HepG2 (cell line): ENCODE data around the gene EEF1AKMT3. TPM values are rescaled to one million over a fixed set of nuclear protein-coding genes. Genes with fewer than 3 reads are reported as not detected.

ENCODE experiments used
- BORCS8-MEF2B ChIP-seq: sonication (generic); formaldehyde crosslinking; IDR thresholded peaks from 2 replicates; pipeline ENCODE4 v1.8.0; 2022; ENCODE audit warnings: mild to moderate bottlenecking, missing genetic modification reagents
- CEBPG ChIP-seq: IDR thresholded peaks from 2 replicates; pipeline ENCODE4 v1.6.1; 2016
- GABPB1 ChIP-seq: IDR thresholded peaks from 2 replicates; pipeline ENCODE4 v1.6.1; 2016; ENCODE audit warnings: mild to moderate bottlenecking, missing genetic modification reagents, moderate library complexity, missing compliant biosample characterization
- IRF2 ChIP-seq: IDR thresholded peaks from 2 replicates; pipeline ENCODE4 v1.6.1; 2018; ENCODE audit warnings: missing genetic modification reagents, missing compliant biosample characterization
- MED13 ChIP-seq: sonication (generic); formaldehyde crosslinking; IDR thresholded peaks from 2 replicates; pipeline ENCODE4 v1.5.0; 2020; ENCODE audit warnings: missing genetic modification reagents
- MTF2 ChIP-seq: sonication (generic); formaldehyde crosslinking; IDR thresholded peaks from 2 replicates; pipeline ENCODE4 v1.5.0; 2020; ENCODE audit warnings: missing genetic modification reagents, borderline replicate concordance
- SAFB2 ChIP-seq: sonication (generic); formaldehyde crosslinking; IDR thresholded peaks from 2 replicates; pipeline ENCODE4 v1.5.1; 2020; ENCODE audit warnings: missing genetic modification reagents, low read depth, mild to moderate bottlenecking, borderline replicate concordance
- SALL2 ChIP-seq: sonication (generic); formaldehyde crosslinking; IDR thresholded peaks from 2 replicates; pipeline ENCODE4 v1.8.1; 2023; ENCODE audit warnings: mild to moderate bottlenecking, missing genetic modification reagents, inconsistent platforms
- TP53 ChIP-seq: sonication (generic); formaldehyde crosslinking; conservative IDR thresholded peaks from 2 replicates; pipeline ENCODE4 v1.4.0; 2020; ENCODE audit warnings: missing genetic modification reagents
- ZFP82 ChIP-seq: sonication (generic); formaldehyde crosslinking; IDR thresholded peaks from 2 replicates; pipeline ENCODE4 v1.5.1; 2020; ENCODE audit warnings: mild to moderate bottlenecking, missing genetic modification reagents, borderline replicate concordance
- ZNF124 ChIP-seq: sonication (generic); formaldehyde crosslinking; IDR thresholded peaks from 2 replicates; pipeline ENCODE4 v1.4.0; 2020; ENCODE audit warnings: missing genetic modification reagents
- polyA plus RNA-seq, 8 experiments: library from polyadenylated mRNA; depleted of rRNA in 3 of 8; stranded (reverse) in 7 of 8; unstranded in 1 of 8; fragments of >200 nt; fragmentation: Illumina TruSeq in 4 of 8; extraction: Trizol in 4 of 8; gene quantifications; 2 replicates each; pipeline versions ENCODE4 v1.2.1 to v1.2.3, GENCODE V29; 2011 to 2016; ENCODE audit warnings: low read depth in 4 of 8, missing spikeins in 1 of 8, mixed read lengths in 1 of 8; ENCODE audit not compliant: insufficient read depth in 1 of 8
- total RNA-seq, 5 experiments: library from RNA; depleted of rRNA; stranded (reverse); fragments of >200 nt; fragmentation: Illumina TruSeq; extraction: Trizol; gene quantifications; 2 replicates each; pipeline ENCODE4 v1.2.3, GENCODE V29; 2016; ENCODE audit warnings: low read depth in 1 of 5
- TF ChIP-seq, protein P1 (sequence below): sonication (generic); formaldehyde crosslinking; IDR thresholded peaks from 2 replicates; pipeline ENCODE4 v1.9.0; 2022; ENCODE audit warnings: missing genetic modification reagents, mild to moderate bottlenecking, borderline replicate concordance
- TF ChIP-seq, protein P2 (sequence below): sonication (generic); formaldehyde crosslinking; IDR thresholded peaks from 2 replicates; pipeline ENCODE4 v1.4.0; 2020; ENCODE audit warnings: missing genetic modification reagents, borderline replicate concordance
- TF ChIP-seq, protein P3 (sequence below): sonication (generic); formaldehyde crosslinking; IDR thresholded peaks from 2 replicates; pipeline ENCODE4 v1.4.0; 2020; ENCODE audit warnings: low read depth, missing genetic modification reagents
- TF ChIP-seq, protein P4 (sequence below): sonication (generic); formaldehyde crosslinking; IDR thresholded peaks from 2 replicates; pipeline ENCODE4 v1.9.0; 2021; ENCODE audit warnings: missing genetic modification reagents, mild to moderate bottlenecking, borderline replicate concordance
- TF ChIP-seq, protein P5 (sequence below): sonication (generic); formaldehyde crosslinking; IDR thresholded peaks from 2 replicates; pipeline ENCODE4 v1.5.0; 2020; ENCODE audit warnings: missing genetic modification reagents

EEF1AKMT3 gene
- total and polyA plus RNA-seq, 2 of the 13 experiments (the other 11 are each of a cell fraction or from before 2014, with no cell fraction given), result 4.7 to 11.4 TPM

DNA sequence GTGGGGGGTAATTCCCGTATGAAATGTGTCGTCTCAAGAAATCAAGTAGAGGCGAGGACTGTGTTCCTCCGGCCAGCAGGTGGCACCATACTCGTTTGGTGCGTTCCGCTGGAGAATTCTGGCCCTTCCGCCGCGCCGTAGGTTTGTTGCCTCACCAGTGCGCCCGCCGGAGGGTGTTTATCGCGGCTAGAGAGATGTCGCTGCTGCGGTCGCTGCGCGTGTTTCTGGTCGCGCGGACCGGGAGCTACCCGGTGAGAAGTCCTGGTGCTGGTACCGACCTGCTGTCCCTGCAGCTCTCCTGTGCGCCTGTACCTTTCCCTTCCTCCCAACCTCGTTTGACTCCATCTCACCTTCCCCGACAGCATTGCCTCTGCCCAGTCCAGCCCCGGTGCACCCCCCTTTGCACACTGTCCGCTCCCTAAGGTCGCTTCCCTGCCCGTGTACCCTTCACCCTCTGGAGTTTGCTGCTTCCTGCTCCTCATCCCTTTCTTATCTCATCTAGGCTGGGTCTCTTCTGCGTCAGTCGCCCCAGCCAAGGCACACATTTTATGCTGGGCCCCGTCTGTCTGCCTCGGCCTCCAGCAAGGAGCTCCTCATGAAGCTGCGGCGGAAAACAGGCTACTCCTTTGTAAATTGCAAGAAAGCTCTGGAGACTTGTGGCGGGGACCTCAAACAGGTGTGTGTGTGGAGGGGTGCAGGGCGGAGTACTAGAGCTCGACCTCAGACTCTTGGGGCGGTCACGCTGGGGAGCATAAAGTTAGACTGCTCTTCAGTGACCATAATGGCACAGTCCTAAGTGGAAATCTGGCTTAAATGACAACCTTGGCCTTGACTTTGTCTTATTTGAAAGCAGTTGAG lies 10.4 kb downstream of the EEF1AKMT3 start, which contains the start of gene TSFM (continued):
- TF ChIP-seq SAFB2 (CRISPR knock-in tag), result peak; percentile 92; the same call in 1 of the 2 replicates
- TF ChIP-seq, protein P1, sequence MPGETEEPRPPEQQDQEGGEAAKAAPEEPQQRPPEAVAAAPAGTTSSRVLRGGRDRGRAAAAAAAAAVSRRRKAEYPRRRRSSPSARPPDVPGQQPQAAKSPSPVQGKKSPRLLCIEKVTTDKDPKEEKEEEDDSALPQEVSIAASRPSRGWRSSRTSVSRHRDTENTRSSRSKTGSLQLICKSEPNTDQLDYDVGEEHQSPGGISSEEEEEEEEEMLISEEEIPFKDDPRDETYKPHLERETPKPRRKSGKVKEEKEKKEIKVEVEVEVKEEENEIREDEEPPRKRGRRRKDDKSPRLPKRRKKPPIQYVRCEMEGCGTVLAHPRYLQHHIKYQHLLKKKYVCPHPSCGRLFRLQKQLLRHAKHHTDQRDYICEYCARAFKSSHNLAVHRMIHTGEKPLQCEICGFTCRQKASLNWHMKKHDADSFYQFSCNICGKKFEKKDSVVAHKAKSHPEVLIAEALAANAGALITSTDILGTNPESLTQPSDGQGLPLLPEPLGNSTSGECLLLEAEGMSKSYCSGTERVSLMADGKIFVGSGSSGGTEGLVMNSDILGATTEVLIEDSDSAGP (CRISPR knock-in tag), result peak; percentile 98
- peak; percentile 51; the same call in 1 of the 2 replicates for TF ChIP-seq MED13 (CRISPR knock-in tag)
- TF ChIP-seq CEBPG (CRISPR knock-in tag), result peak; percentile 92
- peak; percentile 91 for TF ChIP-seq GABPB1 (CRISPR knock-in tag)
- 0 out of 2 replicates have a peak, but pooled peaks have one; percentile 42 for TF ChIP-seq TP53 (CRISPR knock-in tag)
- peak; percentile 69; the same call in 1 of the 2 replicates for TF ChIP-seq SALL2 (CRISPR knock-in tag)
- peak; percentile 94 for TF ChIP-seq IRF2 (CRISPR knock-in tag)
- TF ChIP-seq, protein P2, sequence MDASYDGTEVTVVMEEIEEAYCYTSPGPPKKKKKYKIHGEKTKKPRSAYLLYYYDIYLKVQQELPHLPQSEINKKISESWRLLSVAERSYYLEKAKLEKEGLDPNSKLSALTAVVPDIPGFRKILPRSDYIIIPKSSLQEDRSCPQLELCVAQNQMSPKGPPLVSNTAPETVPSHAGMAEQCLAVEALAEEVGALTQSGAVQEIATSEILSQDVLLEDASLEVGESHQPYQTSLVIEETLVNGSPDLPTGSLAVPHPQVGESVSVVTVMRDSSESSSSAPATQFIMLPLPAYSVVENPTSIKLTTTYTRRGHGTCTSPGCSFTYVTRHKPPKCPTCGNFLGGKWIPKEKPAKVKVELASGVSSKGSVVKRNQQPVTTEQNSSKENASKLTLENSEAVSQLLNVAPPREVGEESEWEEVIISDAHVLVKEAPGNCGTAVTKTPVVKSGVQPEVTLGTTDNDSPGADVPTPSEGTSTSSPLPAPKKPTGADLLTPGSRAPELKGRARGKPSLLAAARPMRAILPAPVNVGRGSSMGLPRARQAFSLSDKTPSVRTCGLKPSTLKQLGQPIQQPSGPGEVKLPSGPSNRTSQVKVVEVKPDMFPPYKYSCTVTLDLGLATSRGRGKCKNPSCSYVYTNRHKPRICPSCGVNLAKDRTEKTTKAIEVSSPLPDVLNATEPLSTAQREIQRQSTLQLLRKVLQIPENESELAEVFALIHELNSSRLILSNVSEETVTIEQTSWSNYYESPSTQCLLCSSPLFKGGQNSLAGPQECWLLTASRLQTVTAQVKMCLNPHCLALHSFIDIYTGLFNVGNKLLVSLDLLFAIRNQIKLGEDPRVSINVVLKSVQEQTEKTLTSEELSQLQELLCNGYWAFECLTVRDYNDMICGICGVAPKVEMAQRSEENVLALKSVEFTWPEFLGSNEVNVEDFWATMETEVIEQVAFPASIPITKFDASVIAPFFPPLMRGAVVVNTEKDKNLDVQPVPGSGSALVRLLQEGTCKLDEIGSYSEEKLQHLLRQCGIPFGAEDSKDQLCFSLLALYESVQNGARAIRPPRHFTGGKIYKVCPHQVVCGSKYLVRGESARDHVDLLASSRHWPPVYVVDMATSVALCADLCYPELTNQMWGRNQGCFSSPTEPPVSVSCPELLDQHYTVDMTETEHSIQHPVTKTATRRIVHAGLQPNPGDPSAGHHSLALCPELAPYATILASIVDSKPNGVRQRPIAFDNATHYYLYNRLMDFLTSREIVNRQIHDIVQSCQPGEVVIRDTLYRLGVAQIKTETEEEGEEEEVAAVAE, result peak; percentile 66; the same call in 1 of the 2 replicates
- TF ChIP-seq BORCS8-MEF2B (CRISPR knock-in tag), result peak; percentile 13; the same call in 1 of the 2 replicates
- TF ChIP-seq, protein P3, sequence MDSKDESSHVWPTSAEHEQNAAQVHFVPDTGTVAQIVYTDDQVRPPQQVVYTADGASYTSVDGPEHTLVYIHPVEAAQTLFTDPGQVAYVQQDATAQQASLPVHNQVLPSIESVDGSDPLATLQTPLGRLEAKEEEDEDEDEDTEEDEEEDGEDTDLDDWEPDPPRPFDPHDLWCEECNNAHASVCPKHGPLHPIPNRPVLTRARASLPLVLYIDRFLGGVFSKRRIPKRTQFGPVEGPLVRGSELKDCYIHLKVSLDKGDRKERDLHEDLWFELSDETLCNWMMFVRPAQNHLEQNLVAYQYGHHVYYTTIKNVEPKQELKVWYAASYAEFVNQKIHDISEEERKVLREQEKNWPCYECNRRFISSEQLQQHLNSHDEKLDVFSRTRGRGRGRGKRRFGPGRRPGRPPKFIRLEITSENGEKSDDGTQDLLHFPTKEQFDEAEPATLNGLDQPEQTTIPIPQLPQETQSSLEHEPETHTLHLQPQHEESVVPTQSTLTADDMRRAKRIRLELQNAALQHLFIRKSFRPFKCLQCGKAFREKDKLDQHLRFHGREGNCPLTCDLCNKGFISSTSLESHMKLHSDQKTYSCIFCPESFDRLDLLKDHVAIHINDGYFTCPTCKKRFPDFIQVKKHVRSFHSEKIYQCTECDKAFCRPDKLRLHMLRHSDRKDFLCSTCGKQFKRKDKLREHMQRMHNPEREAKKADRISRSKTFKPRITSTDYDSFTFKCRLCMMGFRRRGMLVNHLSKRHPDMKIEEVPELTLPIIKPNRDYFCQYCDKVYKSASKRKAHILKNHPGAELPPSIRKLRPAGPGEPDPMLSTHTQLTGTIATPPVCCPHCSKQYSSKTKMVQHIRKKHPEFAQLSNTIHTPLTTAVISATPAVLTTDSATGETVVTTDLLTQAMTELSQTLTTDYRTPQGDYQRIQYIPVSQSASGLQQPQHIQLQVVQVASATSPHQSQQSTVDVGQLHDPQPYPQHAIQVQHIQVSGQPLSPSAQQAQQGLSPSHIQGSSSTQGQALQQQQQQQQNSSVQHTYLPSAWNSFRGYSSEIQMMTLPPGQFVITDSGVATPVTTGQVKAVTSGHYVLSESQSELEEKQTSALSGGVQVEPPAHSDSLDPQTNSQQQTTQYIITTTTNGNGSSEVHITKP (CRISPR knock-in tag), result peak; percentile 54; the same call in 1 of the 2 replicates
- no peak; the same call in 1 of the 2 replicates for TF ChIP-seq MTF2
- peak; percentile 80; the same call in 1 of the 2 replicates for TF ChIP-seq ZFP82 (CRISPR knock-in tag)
- TF ChIP-seq, protein P4, sequence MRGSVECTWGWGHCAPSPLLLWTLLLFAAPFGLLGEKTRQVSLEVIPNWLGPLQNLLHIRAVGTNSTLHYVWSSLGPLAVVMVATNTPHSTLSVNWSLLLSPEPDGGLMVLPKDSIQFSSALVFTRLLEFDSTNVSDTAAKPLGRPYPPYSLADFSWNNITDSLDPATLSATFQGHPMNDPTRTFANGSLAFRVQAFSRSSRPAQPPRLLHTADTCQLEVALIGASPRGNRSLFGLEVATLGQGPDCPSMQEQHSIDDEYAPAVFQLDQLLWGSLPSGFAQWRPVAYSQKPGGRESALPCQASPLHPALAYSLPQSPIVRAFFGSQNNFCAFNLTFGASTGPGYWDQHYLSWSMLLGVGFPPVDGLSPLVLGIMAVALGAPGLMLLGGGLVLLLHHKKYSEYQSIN (CRISPR knock-in tag), result no peak; the same call in 1 of the 2 replicates
- TF ChIP-seq ZNF124 (CRISPR knock-in tag), result peak; percentile 88
- TF ChIP-seq, protein P5, sequence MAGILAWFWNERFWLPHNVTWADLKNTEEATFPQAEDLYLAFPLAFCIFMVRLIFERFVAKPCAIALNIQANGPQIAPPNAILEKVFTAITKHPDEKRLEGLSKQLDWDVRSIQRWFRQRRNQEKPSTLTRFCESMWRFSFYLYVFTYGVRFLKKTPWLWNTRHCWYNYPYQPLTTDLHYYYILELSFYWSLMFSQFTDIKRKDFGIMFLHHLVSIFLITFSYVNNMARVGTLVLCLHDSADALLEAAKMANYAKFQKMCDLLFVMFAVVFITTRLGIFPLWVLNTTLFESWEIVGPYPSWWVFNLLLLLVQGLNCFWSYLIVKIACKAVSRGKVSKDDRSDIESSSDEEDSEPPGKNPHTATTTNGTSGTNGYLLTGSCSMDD, result no peak
